Parathyroid adenoma (tissue), 2 donors: Measurements from ENCODE around the gene NR1H3.

Experiments used
- H2AFZ ChIP-seq: fragments of 300-600 bp; sonication (generic); one replicate; pipeline ENCODE4 v1.7.0; 2017; ENCODE audit warnings: antibody characterized with exemption, mild to moderate bottlenecking
- H3K27ac ChIP-seq: fragments of 300-600 bp; sonication (generic); one replicate; pipeline ENCODE4 v1.7.0; 2017
- H3K27me3 ChIP-seq: fragments of 300-600 bp; sonication (generic); one replicate; pipeline ENCODE4 v1.7.0; 2017; ENCODE audit warnings: low read length; ENCODE audit not compliant: control insufficient read depth, insufficient read depth
- H3K36me3 ChIP-seq: fragments of 300-600 bp; sonication (generic); one replicate; pipeline ENCODE4 v1.7.0; 2017; ENCODE audit warnings: low read length; ENCODE audit not compliant: control insufficient read depth, insufficient read depth
- H3K4me1 ChIP-seq: fragments of 300-600 bp; sonication (generic); one replicate; pipeline ENCODE4 v1.7.0; 2017; ENCODE audit warnings: control low read depth
- H3K4me2 ChIP-seq: fragments of 300-600 bp; sonication (generic); one replicate; pipeline ENCODE4 v1.7.0; 2017; ENCODE audit warnings: low read length
- H3K4me3 ChIP-seq: fragments of 300-600 bp; sonication (generic); one replicate; pipeline ENCODE4 v1.7.0; 2017; ENCODE audit warnings: low read depth, low read length
- H3K79me2 ChIP-seq: fragments of 300-600 bp; sonication (generic); one replicate; pipeline ENCODE4 v1.7.0; 2017; ENCODE audit warnings: control low read depth
- H3K9ac ChIP-seq: fragments of 300-600 bp; sonication (generic); one replicate; pipeline ENCODE4 v1.7.0; 2017; ENCODE audit warnings: mild to moderate bottlenecking
- H3K9me3 ChIP-seq: fragments of 300-600 bp; sonication (generic); one replicate; pipeline ENCODE4 v1.7.0; 2017; ENCODE audit warnings: low read length; ENCODE audit not compliant: control insufficient read depth
- CTCF ChIP-seq: fragments of 300-600 bp; sonication (generic); IDR thresholded peaks from one replicate; pipeline ENCODE4 v1.7.0; 2017; ENCODE audit warnings: antibody characterized with exemption, mild to moderate bottlenecking
- donor health status: primary hyperparathyroidism.

Gene NR1H3

GRCh38 chr11:47242596-47243192 lies 15.1 kb upstream of the NR1H3 start:
- H3K27ac ChIP-seq: no peak overlapping the region
- H3K4me1 ChIP-seq: no peaks in the 10 kb centered on the region
- no peak for TF ChIP-seq CTCF
- no peak overlapping the region for H2AFZ ChIP-seq
- no peaks in the 10 kb centered on the region for H3K27me3 ChIP-seq
- no peak overlapping the region for H3K4me2 ChIP-seq
- no peaks in the 10 kb centered on the region for H3K36me3 ChIP-seq
- H3K9me3 ChIP-seq: no peaks in the 10 kb centered on the region
- H3K4me3 ChIP-seq: no peak overlapping the region
- no peaks in the 10 kb centered on the region for H3K79me2 ChIP-seq
- no peak overlapping the region for H3K9ac ChIP-seq

- Histone ChIP-seq H3K9me3 (no peaks in the 10 kb centered on the region), H3K4me1 (no peaks in the 10 kb centered on the region), H2AFZ (no peak overlapping the region), H3K79me2 (no peaks in the 10 kb centered on the region), H3K27me3 (no peaks in the 10 kb centered on the region), H3K4me3 (no peak overlapping the region), H3K36me3 (no peaks in the 10 kb centered on the region), H3K4me2 (no peak overlapping the region), H3K27ac (no peak overlapping the region), H3K9ac (no peak overlapping the region)
- no peak for TF ChIP-seq CTCF
Measured at GRCh38 chr11:47243454-47243853, 14.3 kb upstream of the NR1H3 start.

GRCh38 chr11:47244448-47245350 lies 13.1 kb upstream of the NR1H3 start:
- no peak overlapping the region for H3K4me2 ChIP-seq
- no peaks in the 10 kb centered on the region for H3K9me3 ChIP-seq
- H3K27me3 ChIP-seq: no peaks in the 10 kb centered on the region
- no peak for TF ChIP-seq CTCF
- no peaks in the 10 kb centered on the region for H3K4me1 ChIP-seq
- no peak overlapping the region for H3K4me3 ChIP-seq
- H3K27ac ChIP-seq: no peak overlapping the region
- peaks cover 5% of the 10 kb centered on the region for H3K79me2 ChIP-seq
- no peak overlapping the region for H3K9ac ChIP-seq
- no peaks in the 10 kb centered on the region for H3K36me3 ChIP-seq
- no peak overlapping the region for H2AFZ ChIP-seq

GRCh38 chr11:47245611-47246357 lies 12.0 kb upstream of the NR1H3 start:
- H3K9me3 ChIP-seq: no peaks in the 10 kb centered on the region
- H3K27me3 ChIP-seq: no peaks in the 10 kb centered on the region
- H3K27ac ChIP-seq: no peak overlapping the region
- H2AFZ ChIP-seq: no peak overlapping the region
- no peak for TF ChIP-seq CTCF
- no peak overlapping the region for H3K9ac ChIP-seq
- no peak overlapping the region for H3K4me3 ChIP-seq
- no peak overlapping the region for H3K4me2 ChIP-seq
- no peaks in the 10 kb centered on the region for H3K36me3 ChIP-seq
- no peaks in the 10 kb centered on the region for H3K4me1 ChIP-seq
- peaks cover 8% of the 10 kb centered on the region for H3K79me2 ChIP-seq
